Lower leg skin (tissue), 3 donors: ENCODE results near the gene SLC34A3.

Source experiments
- CTCF ChIP-seq, 3 donors: fragments of 450-650 bp; IDR thresholded peaks; one replicate each; pipeline ENCODE4 v1.5.1; 2016; ENCODE audit warnings: antibody characterized with exemption in 3 of 3, mild to moderate bottlenecking in 3 of 3, moderate library complexity in 2 of 3
- POLR2A ChIP-seq, 2 donors: fragments of 450-650 bp; IDR thresholded peaks; one replicate each; pipeline ENCODE4 v1.6.1; 2016 to 2017; ENCODE audit warnings: antibody characterized with exemption in 2 of 2, mild to moderate bottlenecking in 1 of 2, moderate library complexity in 1 of 2

- no peak for TF ChIP-seq CTCF (IDR thresholded peaks at IDR 0.05)
- no peak for TF ChIP-seq POLR2A (IDR thresholded peaks at IDR 0.05)
These were observed 43.1 kb downstream of the SLC34A3 start for GRCh38 chr9:137273611-137274320.
